SK-N-SH (cell line): ENCODE measurements around the gene PIAS1. TPM values are rescaled to one million over a fixed set of nuclear protein-coding genes. Genes with fewer than 3 reads are reported as not detected.

ENCODE experiments used
- CTCF ChIA-PET: fragments of 300-600, 350-600 bp; formaldehyde crosslinking; extraction: SDS; loops from one replicate; lab custom pipeline; 2021; lab: Yijun Ruan, JAX
- POLR2A ChIA-PET: fragments of 350-600 bp; sonication (Branson Sonifier 250); formaldehyde crosslinking; extraction: SDS; loops from one replicate; lab custom pipeline; 2020; ENCODE audit warnings: antibody characterized with exemption, inconsistent platforms; lab: Yijun Ruan, JAX
- DNase-seq: peaks from one replicate; pipeline ENCODE4 v3.0.0; 2012
- H2AFZ ChIP-seq: fragments of 200-600 bp; sonication (generic); 2 replicates; pipeline ENCODE4 v1.8.1; 2016; ENCODE audit warnings: antibody characterized with exemption, mild to moderate bottlenecking, low read depth
- H3F3A ChIP-seq: fragments of 200-600 bp; sonication (generic); replicated peaks from 2 replicates; pipeline ENCODE3; 2016; ENCODE audit warnings: antibody characterized with exemption, mild to moderate bottlenecking; ENCODE audit not compliant: insufficient read depth
- H3K27ac ChIP-seq, 2 experiments: fragments of 200-500 bp in 1 of 2; fragments of 200-600 bp in 1 of 2; sonication (Bioruptor generic) in 1 of 2; sonication (generic), shearing (Covaris generic) in 1 of 2; 2 replicates each; pipeline versions ENCODE4 v1.5.1 to v1.6.1; 2014 to 2016; ENCODE audit warnings: low read depth in 2 of 2, inconsistent platforms in 1 of 2, low read length in 1 of 2, mild to moderate bottlenecking in 1 of 2, mixed read lengths in 1 of 2
- H3K27me3 ChIP-seq: fragments of 200-600 bp; sonication (generic), shearing (Covaris generic); 2 replicates; pipeline ENCODE4 v1.6.1; 2016; ENCODE audit warnings: mixed run types; ENCODE audit not compliant: insufficient read depth
- H3K36me3 ChIP-seq, 2 experiments: fragments of 200-500 bp in 1 of 2; fragments of 200-600 bp in 1 of 2; sonication (Bioruptor generic) in 1 of 2; sonication (generic) in 1 of 2; replicated peaks in 1 of 2; 2 replicates each; pipeline versions ENCODE3 to v1.5.1; 2014 to 2016; ENCODE audit warnings: low read length in 1 of 2, mild to moderate bottlenecking in 1 of 2; ENCODE audit not compliant: insufficient read depth in 2 of 2, control insufficient read depth in 1 of 2
- H3K4me1 ChIP-seq, 2 experiments: fragments of 200-500 bp in 1 of 2; fragments of 200-600 bp in 1 of 2; sonication (Bioruptor generic) in 1 of 2; sonication (generic), shearing (Covaris generic) in 1 of 2; 2 replicates each; pipeline versions ENCODE4 v1.5.1 to v1.6.1; 2014 to 2016; ENCODE audit warnings: low read depth in 1 of 2, low read length in 1 of 2, mixed run types in 1 of 2; ENCODE audit not compliant: insufficient read depth in 2 of 2, control insufficient read depth in 1 of 2
- H3K4me2 ChIP-seq: fragments of 200-600 bp; sonication (generic), shearing (Covaris generic); 2 replicates; pipeline ENCODE4 v1.6.1; 2017; ENCODE audit warnings: mixed run types
- H3K4me3 ChIP-seq, 2 experiments: fragments of 200-500 bp in 1 of 2; fragments of 200-600 bp in 1 of 2; sonication (Bioruptor generic) in 1 of 2; sonication (generic), shearing (Covaris generic) in 1 of 2; 2 replicates each; pipeline versions ENCODE4 v1.5.1 to v1.8.1; 2014 to 2016; ENCODE audit warnings: low read depth in 2 of 2, inconsistent platforms in 1 of 2, low read length in 1 of 2, mild to moderate bottlenecking in 1 of 2, mixed read lengths in 1 of 2, moderate library complexity in 1 of 2
- H3K79me2 ChIP-seq: fragments of 200-600 bp; sonication (generic); 2 replicates; pipeline ENCODE4 v1.8.1; 2017; ENCODE audit warnings: mild to moderate bottlenecking; ENCODE audit not compliant: insufficient read depth
- H3K9ac ChIP-seq: fragments of 200-600 bp; sonication (generic); 2 replicates; pipeline ENCODE4 v1.6.1; 2017; ENCODE audit warnings: mixed run types
- H3K9me2 ChIP-seq: fragments of 200-600 bp; sonication (generic); 2 replicates; pipeline ENCODE4 v1.6.1; 2017; ENCODE audit warnings: mixed run types
- H3K9me3 ChIP-seq: fragments of 200-600 bp; sonication (generic); 2 replicates; pipeline ENCODE4 v1.6.1; 2017; ENCODE audit warnings: mixed run types, mild to moderate bottlenecking, moderate library complexity
- H4K20me1 ChIP-seq: fragments of 200-600 bp; sonication (generic); 2 replicates; pipeline ENCODE4 v1.6.1; 2017; ENCODE audit warnings: mild to moderate bottlenecking, mixed run types; ENCODE audit not compliant: insufficient read depth
- FOSL2 ChIP-seq: IDR thresholded peaks from 2 replicates; pipeline ENCODE4 v1.4.0; 2012; ENCODE audit warnings: low read depth, mild to moderate bottlenecking, moderate library complexity, borderline replicate concordance
- FOXM1 ChIP-seq: IDR thresholded peaks from 2 replicates; pipeline ENCODE4 v1.4.0; 2012; ENCODE audit warnings: low read depth, mild to moderate bottlenecking
- MAX ChIP-seq: IDR thresholded peaks from 2 replicates; pipeline ENCODE4 v1.4.0; 2012; ENCODE audit warnings: low read depth
- MEF2A ChIP-seq: IDR thresholded peaks from 2 replicates; pipeline ENCODE4 v1.4.0; 2012; ENCODE audit warnings: low read depth, borderline replicate concordance
- MXI1 ChIP-seq: IDR thresholded peaks from 2 replicates; pipeline ENCODE4 v1.6.1; 2012; ENCODE audit warnings: mild to moderate bottlenecking, low read depth, low read length, improper control_type of control experiment
- NFIC ChIP-seq: IDR thresholded peaks from 2 replicates; pipeline ENCODE4 v1.4.0; 2012; ENCODE audit warnings: borderline replicate concordance
- POLR2AphosphoS5 ChIP-seq: IDR thresholded peaks from 2 replicates; pipeline ENCODE4 v1.6.1; 2012; ENCODE audit warnings: low read depth, low read length
- RCOR1 ChIP-seq: fragments of 150-350 bp; IDR thresholded peaks from 2 replicates; pipeline ENCODE4 v1.6.1; 2017; ENCODE audit warnings: antibody characterized with exemption, low read length
- REST ChIP-seq: IDR thresholded peaks from 2 replicates; pipeline ENCODE4 v1.6.1; 2012; ENCODE audit warnings: mild to moderate bottlenecking, low read depth, low read length, moderate library complexity
- SMC3 ChIP-seq: IDR thresholded peaks from 2 replicates; pipeline ENCODE4 v1.6.1; 2012; ENCODE audit warnings: low read depth, low read length, improper control_type of control experiment
- TEAD4 ChIP-seq: IDR thresholded peaks from 2 replicates; pipeline ENCODE4 v1.4.0; 2012; ENCODE audit warnings: mild to moderate bottlenecking, borderline replicate concordance; ENCODE audit not compliant: insufficient read depth
- USF2 ChIP-seq: fragments of 150-350 bp; IDR thresholded peaks from 2 replicates; pipeline ENCODE4 v1.6.1; 2017; ENCODE audit warnings: antibody characterized with exemption, low read length, low read depth, borderline replicate concordance
- WGBS: methylation state at CpG from one replicate; pipeline ENCODE4 v1.1.6; 2017; ENCODE audit warnings: low lambda C conversion rate; 5-methylcytosine and 5-hydroxymethylcytosine counted together
- polyA plus RNA-seq, 3 experiments: library from polyadenylated mRNA; depleted of rRNA; stranded (reverse); fragments of >200 nt; gene quantifications; 2 replicates each; pipeline ENCODE4 v1.2.3, GENCODE V29; 2012
- TF ChIP-seq, protein P1 (sequence below): fragments of 150-350 bp; IDR thresholded peaks from 2 replicates; pipeline ENCODE4 v1.6.1; 2016; ENCODE audit warnings: mild to moderate bottlenecking, low read depth, low read length

The PIAS1 gene
- polyA plus RNA-seq, 1 of the 3 experiments (the other 2 are of a cell fraction): 9.0 TPM

GRCh38 chr15:68232937-68233336, 178.8 kb downstream of the PIAS1 start:
- H2AFZ ChIP-seq: no peak overlapping the region
- no peak overlapping the region for H3K4me2 ChIP-seq
- no peaks in the 10 kb centered on the region for H3K9me3 ChIP-seq
- no peak overlapping the region for H3K27ac ChIP-seq
- no peaks in the 10 kb centered on the region for H3K9me2 ChIP-seq
- H4K20me1 ChIP-seq: peaks cover 3% of the 10 kb centered on the region; the same call in 1 of the 2 replicates
- no peak overlapping the region for H3K4me3 ChIP-seq
- 98% methylated on average over 6 of the region's 6 CpGs for WGBS
- H3K79me2 ChIP-seq: peaks cover 12% of the 10 kb centered on the region
- ChIA-PET POLR2A (no interaction called here), CTCF (interaction anchor here (1.4 kb wide), 1 partner anchor 20 kb away, joined by 5 read pairs; no protein-coding TSS in a partner anchor)
- no peaks in the 10 kb centered on the region for H3K36me3 ChIP-seq
- DNase-seq: no peak
- no peaks in the 10 kb centered on the region for H3F3A ChIP-seq
- no peak overlapping the region for H3K9ac ChIP-seq
- H3K4me1 ChIP-seq: peaks cover 6 to 38% of the 10 kb centered on the region in 2 experiments; a peak in 2 of 4 replicates
- H3K27me3 ChIP-seq: no peaks in the 10 kb centered on the region
- TF ChIP-seq USF2 (no peak), REST (no peak), RCOR1 (no peak), NFIC (no peak), MAX (no peak), MXI1 (no peak), SMC3 (no peak), FOSL2 (no peak), TEAD4 (no peak), FOXM1 (no peak), POLR2AphosphoS5 (no peak), MEF2A (no peak)
- TF ChIP-seq, protein P1, sequence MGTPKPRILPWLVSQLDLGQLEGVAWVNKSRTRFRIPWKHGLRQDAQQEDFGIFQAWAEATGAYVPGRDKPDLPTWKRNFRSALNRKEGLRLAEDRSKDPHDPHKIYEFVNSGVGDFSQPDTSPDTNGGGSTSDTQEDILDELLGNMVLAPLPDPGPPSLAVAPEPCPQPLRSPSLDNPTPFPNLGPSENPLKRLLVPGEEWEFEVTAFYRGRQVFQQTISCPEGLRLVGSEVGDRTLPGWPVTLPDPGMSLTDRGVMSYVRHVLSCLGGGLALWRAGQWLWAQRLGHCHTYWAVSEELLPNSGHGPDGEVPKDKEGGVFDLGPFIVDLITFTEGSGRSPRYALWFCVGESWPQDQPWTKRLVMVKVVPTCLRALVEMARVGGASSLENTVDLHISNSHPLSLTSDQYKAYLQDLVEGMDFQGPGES: no peak
